MM.1S (cell line): ENCODE results near the gene SURF6.
"Not testable (repeated sequence)": the region's sequence is repeated elsewhere in the genome, so short reads cannot be mapped to it uniquely, and the experiment has no call there.

Experiments
- CTCF ChIP-seq: fragments of 300-600 bp; sonication (generic); IDR thresholded peaks from 2 replicates; pipeline ENCODE4 v1.5.1; 2016; ENCODE audit warnings: antibody characterized with exemption, low read length, mixed read lengths
- EZH2 ChIP-seq: fragments of 300-600 bp; sonication (generic); optimal IDR thresholded peaks from 2 replicates; pipeline ENCODE3; 2017; ENCODE audit warnings: low read depth, mild to moderate bottlenecking, antibody characterized with exemption, low read length, mixed read lengths
- EZH2phosphoT487 ChIP-seq: fragments of 300-600 bp; sonication (generic); IDR thresholded peaks from 2 replicates; pipeline ENCODE4 v1.6.1; 2018; ENCODE audit warnings: antibody characterized with exemption, low read length

- TF ChIP-seq CTCF, EZH2, EZH2phosphoT487: not testable (repeated sequence)
These were observed 18.4 kb downstream of the SURF6 start for GRCh38 chr9:133317551-133317950.
